GM12801 (cell line): Measurements from ENCODE around the gene WDR33.

Experiments used
- TF ChIP-seq, protein P1 (sequence below): IDR thresholded peaks from one replicate; pipeline ENCODE4 v1.5.1; 2011; ENCODE audit warnings: control low read depth; ENCODE audit not compliant: insufficient read length; ENCODE audit errors: extremely low read depth

WDR33 gene

DNA sequence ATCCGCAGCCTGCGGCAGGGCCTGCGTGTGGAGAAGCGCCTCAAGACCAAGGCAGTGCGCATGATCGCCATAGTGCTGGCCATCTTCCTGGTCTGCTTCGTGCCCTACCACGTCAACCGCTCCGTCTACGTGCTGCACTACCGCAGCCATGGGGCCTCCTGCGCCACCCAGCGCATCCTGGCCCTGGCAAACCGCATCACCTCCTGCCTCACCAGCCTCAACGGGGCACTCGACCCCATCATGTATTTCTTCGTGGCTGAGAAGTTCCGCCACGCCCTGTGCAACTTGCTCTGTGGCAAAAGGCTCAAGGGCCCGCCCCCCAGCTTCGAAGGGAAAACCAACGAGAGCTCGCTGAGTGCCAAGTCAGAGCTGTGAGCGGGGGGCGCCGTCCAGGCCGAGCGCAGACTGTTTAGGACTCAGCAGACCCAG lies 159.6 kb downstream of the WDR33 start:
- TF ChIP-seq, protein P1, sequence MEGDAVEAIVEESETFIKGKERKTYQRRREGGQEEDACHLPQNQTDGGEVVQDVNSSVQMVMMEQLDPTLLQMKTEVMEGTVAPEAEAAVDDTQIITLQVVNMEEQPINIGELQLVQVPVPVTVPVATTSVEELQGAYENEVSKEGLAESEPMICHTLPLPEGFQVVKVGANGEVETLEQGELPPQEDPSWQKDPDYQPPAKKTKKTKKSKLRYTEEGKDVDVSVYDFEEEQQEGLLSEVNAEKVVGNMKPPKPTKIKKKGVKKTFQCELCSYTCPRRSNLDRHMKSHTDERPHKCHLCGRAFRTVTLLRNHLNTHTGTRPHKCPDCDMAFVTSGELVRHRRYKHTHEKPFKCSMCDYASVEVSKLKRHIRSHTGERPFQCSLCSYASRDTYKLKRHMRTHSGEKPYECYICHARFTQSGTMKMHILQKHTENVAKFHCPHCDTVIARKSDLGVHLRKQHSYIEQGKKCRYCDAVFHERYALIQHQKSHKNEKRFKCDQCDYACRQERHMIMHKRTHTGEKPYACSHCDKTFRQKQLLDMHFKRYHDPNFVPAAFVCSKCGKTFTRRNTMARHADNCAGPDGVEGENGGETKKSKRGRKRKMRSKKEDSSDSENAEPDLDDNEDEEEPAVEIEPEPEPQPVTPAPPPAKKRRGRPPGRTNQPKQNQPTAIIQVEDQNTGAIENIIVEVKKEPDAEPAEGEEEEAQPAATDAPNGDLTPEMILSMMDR, result no peak
